Measurements from ENCODE around the gene CPA4.

The CPA4 gene

GRCh38 chr7:130275826-130276297 lies 17.1 kb upstream of the CPA4 start:
- no peak for DNase-seq

GRCh38 chr7:130276796-130277762 lies 15.9 kb upstream of the CPA4 start:
- DNase-seq: no peak

- DNase-seq: no peak
These were observed 15.0 kb upstream of the CPA4 start for GRCh38 chr7:130277763-130278643.

GRCh38 chr7:130278860-130279259 lies 14.1 kb upstream of the CPA4 start:
- no peak for DNase-seq

- DNase-seq: no peak
These were observed 13.7 kb upstream of the CPA4 start for GRCh38 chr7:130279286-130279685.

GRCh38 chr7:130279906-130280305 lies 13.1 kb upstream of the CPA4 start:
- DNase-seq: no peak

GRCh38 chr7:130281260-130281659 lies 11.7 kb upstream of the CPA4 start:
- no peak for DNase-seq

- no peak for DNase-seq
These were observed 6.1 kb upstream of the CPA4 start for GRCh38 chr7:130286881-130287280.

- no peak for DNase-seq
These were observed 4.8 kb upstream of the CPA4 start for GRCh38 chr7:130288168-130288567.

- DNase-seq: no peak
These were observed 4.1 kb upstream of the CPA4 start for GRCh38 chr7:130288829-130289228.

GRCh38 chr7:130289478-130289877 lies 3.5 kb upstream of the CPA4 start:
- DNase-seq: no peak

- DNase-seq: no peak
These were observed 2.2 kb upstream of the CPA4 start for GRCh38 chr7:130290745-130291144.

- no peak for DNase-seq
These were observed 560 bp downstream of the CPA4 start for GRCh38 chr7:130293521-130293920.

GRCh38 chr7:130294314-130294713 lies 1.4 kb downstream of the CPA4 start:
- no peak for DNase-seq

- no peak for DNase-seq
These were observed 3.4 kb downstream of the CPA4 start for GRCh38 chr7:130296221-130296951.

- DNase-seq: no peak
These were observed 4.9 kb downstream of the CPA4 start for GRCh38 chr7:130297628-130298543.

- no peak for DNase-seq
These were observed 5.8 kb downstream of the CPA4 start for GRCh38 chr7:130298544-130299326.

GRCh38 chr7:130299866-130300265 lies 6.9 kb downstream of the CPA4 start:
- no peak for DNase-seq

- no peak for DNase-seq
These were observed 8.6 kb downstream of the CPA4 start for GRCh38 chr7:130301501-130302020.

GRCh38 chr7:130302649-130303048 lies 9.7 kb downstream of the CPA4 start:
- DNase-seq: no peak

GRCh38 chr7:130303127-130303526 lies 10.2 kb downstream of the CPA4 start:
- no peak for DNase-seq

All from activated CD8-positive, alpha-beta memory T cell treated with anti-CD3 and anti-CD28 coated beads, Interleukin-2, amount 50 U/mL, for 48 hours (primary cell).